K562 (cell line): ENCODE data around the gene LBH. TPM values are rescaled to one million over a fixed set of nuclear protein-coding genes. Genes with fewer than 3 reads are reported as not detected.

Experiments
- ATAC-seq: fragments of 200-7000 bp; cut with Tn5 transposase; 3 replicates; pipeline ENCODE4 v1.9.1; 2020; ENCODE audit warnings: moderate library complexity
- BruUV-seq: library from RNA; stranded (reverse); fragments of 400-500 nt; replicated peaks from 2 replicates; lab custom pipeline; 2021; lab: Mats Ljungman, UMichigan
- CTCF ChIA-PET: fragments of 300-600 bp; formaldehyde crosslinking; extraction: SDS; loops from one replicate; lab custom pipeline; 2021; ENCODE audit warnings: low intra/inter-chr PET ratio; lab: Yijun Ruan, JAX
- POLR2A ChIA-PET: fragments of 300-600, 350-650 bp; sonication (Branson Sonifier 250); formaldehyde crosslinking; extraction: SDS; loops from one replicate; lab custom pipeline; 2021; ENCODE audit warnings: antibody characterized with exemption, inconsistent platforms; lab: Yijun Ruan, JAX
- DNase-seq, 4 experiments: peaks; one replicate each; pipeline versions ENCODE4 v3.0.0 to v3.0.0-alpha.2; 2011 to 2018; ENCODE audit warnings: low spot score in 3 of 4, mixed read lengths in 3 of 4; ENCODE audit errors: extremely low read depth in 1 of 4
- FAIRE-seq: peaks from 2 replicates; lab custom pipeline; 2011; peaks lifted over from hg19 to GRCh38; lab: Jason Lieb, UNC
- H2AFZ ChIP-seq: 2 replicates; pipeline ENCODE4 v1.6.0; 2011; ENCODE audit warnings: low read depth, low read length, control low read depth, inconsistent platforms
- H3K27ac ChIP-seq: fragments of 200-600 bp; 3 replicates; pipeline ENCODE4 v1.8.0; 2011; ENCODE audit warnings: low read depth, mild to moderate bottlenecking, control low read depth, inconsistent platforms, low read length, moderate library complexity, mixed read lengths; ENCODE audit errors: extremely low read depth
- H3K27me3 ChIP-seq, 2 experiments: fragments of 300-600 bp in 1 of 2; 2 replicates in 1 of 2; 3 replicates in 1 of 2; pipeline versions ENCODE4 v1.6.0 to v1.8.0; 2011; ENCODE audit warnings: inconsistent platforms in 2 of 2, low read length in 2 of 2, mild to moderate bottlenecking in 1 of 2, mixed read lengths in 1 of 2, moderate library complexity in 1 of 2; ENCODE audit not compliant: control insufficient read depth in 2 of 2, insufficient read depth in 2 of 2
- H3K36me3 ChIP-seq: fragments of 300-600 bp; 3 replicates; pipeline ENCODE4 v1.8.0; 2011; ENCODE audit warnings: mild to moderate bottlenecking, low read length, inconsistent platforms; ENCODE audit not compliant: control insufficient read depth, insufficient read depth
- H3K4me1 ChIP-seq, 2 experiments: fragments of 200-600 bp in 1 of 2; replicated peaks in 1 of 2; 2 replicates in 1 of 2; 3 replicates in 1 of 2; pipeline versions ENCODE4 v1.5.1 to v1.8.0; 2011; ENCODE audit warnings: inconsistent platforms in 2 of 2, low read length in 2 of 2, mild to moderate bottlenecking in 1 of 2, mixed read lengths in 1 of 2, moderate library complexity in 1 of 2; ENCODE audit not compliant: control insufficient read depth in 2 of 2, insufficient read depth in 2 of 2
- H3K4me2 ChIP-seq: 2 replicates; pipeline ENCODE4 v1.6.1; 2011; ENCODE audit warnings: low read length, control low read depth, inconsistent platforms, mixed read lengths; ENCODE audit not compliant: insufficient read depth
- H3K4me3 ChIP-seq: fragments of 200-600 bp; sonication (generic), shearing (Covaris generic); 2 replicates; pipeline ENCODE4 v1.5.1; 2016; ENCODE audit warnings: control low read depth, inconsistent platforms
- H3K79me2 ChIP-seq: fragments of 200-600 bp; 3 replicates; pipeline ENCODE4 v1.8.0; 2011; ENCODE audit warnings: low read length, inconsistent platforms; ENCODE audit not compliant: control insufficient read depth, insufficient read depth
- H3K9ac ChIP-seq, 2 experiments: 2 replicates each; pipeline versions ENCODE4 v1.6.0 to v1.6.1; 2011; ENCODE audit warnings: low read depth in 2 of 2, low read length in 2 of 2, control low read depth in 1 of 2, inconsistent platforms in 1 of 2, mild to moderate bottlenecking in 1 of 2, mixed read lengths in 1 of 2; ENCODE audit not compliant: insufficient read depth in 1 of 2
- H3K9me1 ChIP-seq: one replicate; pipeline ENCODE4 v1.6.0; 2011; ENCODE audit warnings: inconsistent platforms, mild to moderate bottlenecking, low read length, moderate library complexity; ENCODE audit not compliant: control insufficient read depth, insufficient read depth
- H3K9me3 ChIP-seq: replicated peaks from 2 replicates; pipeline ENCODE4 v1.5.1; 2011; ENCODE audit warnings: low read depth, low read length, inconsistent platforms; ENCODE audit not compliant: control insufficient read depth, insufficient read depth
- H4K20me1 ChIP-seq: replicated peaks from 2 replicates; pipeline ENCODE4 v1.6.1; 2011; ENCODE audit warnings: low read length, inconsistent platforms, mixed read lengths; ENCODE audit not compliant: control insufficient read depth, insufficient read depth
- E2F4 ChIP-seq: sonication (generic); formaldehyde crosslinking; IDR thresholded peaks from 2 replicates; pipeline ENCODE4 v1.8.0; 2022; ENCODE audit warnings: mild to moderate bottlenecking, low read depth, missing genetic modification reagents
- FOXJ3 ChIP-seq: sonication (generic); formaldehyde crosslinking; IDR thresholded peaks from 2 replicates; pipeline ENCODE4 v1.4.0; 2020; ENCODE audit warnings: mild to moderate bottlenecking, missing genetic modification reagents
- HDAC2 ChIP-seq: fragments of 450-650 bp; IDR thresholded peaks from 2 replicates; pipeline ENCODE4 v1.6.1; 2016; ENCODE audit warnings: mild to moderate bottlenecking
- MXI1 ChIP-seq: IDR thresholded peaks from 2 replicates; pipeline ENCODE4 v1.6.1; 2011; ENCODE audit warnings: low read depth, mild to moderate bottlenecking, improper control_type of control experiment, low read length
- MYC ChIP-seq, 2 experiments: fragments of 250-450 bp in 1 of 2; sonication (Bioruptor Pico) in 1 of 2; IDR thresholded peaks; 2 replicates each; pipeline versions ENCODE4 v1.5.1 to v1.6.1; 2012 to 2021; ENCODE audit warnings: low read depth in 2 of 2, borderline replicate concordance in 1 of 2, improper control_type of control experiment in 1 of 2, low read length in 1 of 2, mild to moderate bottlenecking in 1 of 2, moderate library complexity in 1 of 2
- NFATC3 ChIP-seq: fragments of 450-650 bp; IDR thresholded peaks from 2 replicates; pipeline ENCODE4 v1.6.1; 2017; ENCODE audit warnings: mild to moderate bottlenecking
- PREB ChIP-seq: sonication (generic); formaldehyde crosslinking; IDR thresholded peaks from 2 replicates; pipeline ENCODE4 v1.8.1; 2023; ENCODE audit warnings: mild to moderate bottlenecking, missing genetic modification reagents
- PTTG1 ChIP-seq: fragments of 450-650 bp; IDR thresholded peaks from 2 replicates; pipeline ENCODE4 v1.6.1; 2016; ENCODE audit warnings: low read depth, mild to moderate bottlenecking, missing genetic modification characterization, missing compliant biosample characterization
- TBL1XR1 ChIP-seq, 2 experiments: IDR thresholded peaks; 2 replicates each; pipeline ENCODE4 v1.6.1; 2012; ENCODE audit warnings: improper control_type of control experiment in 2 of 2, low read length in 2 of 2, mild to moderate bottlenecking in 1 of 2
- TRIM25 ChIP-seq: fragments of 450-650 bp; IDR thresholded peaks from 2 replicates; pipeline ENCODE4 v1.7.0; 2016; ENCODE audit warnings: borderline replicate concordance
- UBTF ChIP-seq, 2 experiments: IDR thresholded peaks; 2 replicates each; pipeline ENCODE4 v1.6.1; 2012; ENCODE audit warnings: improper control_type of control experiment in 2 of 2, low read depth in 2 of 2, low read length in 2 of 2, borderline replicate concordance in 1 of 2
- XRCC3 ChIP-seq: fragments of 450-650 bp; IDR thresholded peaks from 2 replicates; pipeline ENCODE4 v1.6.1; 2017; ENCODE audit warnings: mild to moderate bottlenecking, moderate library complexity
- ZBTB12 ChIP-seq: fragments of 250-450 bp; sonication (Bioruptor Pico); IDR thresholded peaks from 2 replicates; pipeline ENCODE4 v1.4.0; 2020
- ZC3H11A ChIP-seq: IDR thresholded peaks from 2 replicates; pipeline ENCODE4 v1.6.1; 2012; ENCODE audit warnings: low read depth, low read length, improper control_type of control experiment
- WGBS: fragments of 100-300 bp; shearing (Covaris generic); methylation state at CpG from one replicate; pipeline ENCODE4 v1.1.6; 2016; ENCODE audit warnings: low coverage, mixed read lengths; ENCODE audit not compliant: insufficient coverage; ENCODE audit errors: missing lambda C conversion rate; 5-methylcytosine and 5-hydroxymethylcytosine counted together
- in situ Hi-C: fragments of 300-500 bp; cut with MboI; formaldehyde crosslinking; loops from 4 replicates; pipeline ENCODE4 v1.15.0; 2018; ENCODE audit warnings: inconsistent platforms, mixed read lengths
- intact Hi-C: fragments of 100-400 bp; cut with micrococcal nuclease; formaldehyde crosslinking; loops from 2 replicates; pipeline ENCODE4 v1.14.2; 2022
- polyA plus RNA-seq, 8 experiments: library from polyadenylated mRNA; depleted of rRNA in 4 of 8; stranded (reverse) in 5 of 8; unstranded in 3 of 8; fragments of >200 nt; fragmentation: Nextera tagmentation in 2 of 8; fragmentation: Illumina TruSeq in 1 of 8; extraction: Ambion mirVana in 2 of 8; extraction: Trizol in 1 of 8; gene quantifications; 2 replicates each; pipeline versions ENCODE4 v1.2.1 to v1.2.3, GENCODE V29; 2011 to 2014; ENCODE audit warnings: inconsistent platforms in 1 of 8, missing spikeins in 1 of 8
- total RNA-seq, 7 experiments: library from RNA; depleted of rRNA in 6 of 7; stranded (reverse); fragments of >200 nt in 6 of 7; fragmentation: Illumina TruSeq in 2 of 7; extraction: Trizol in 2 of 7; gene quantifications; 2 replicates each; pipeline versions ENCODE4 v1.2.1 to v1.2.3, GENCODE V29; 2011 to 2021; ENCODE audit warnings: low replicate concordance in 1 of 7

LBH gene
- total and polyA plus RNA-seq, 9 of the 15 experiments (the other 6 are each of a cell fraction or from before 2014, with no cell fraction given) = 3.1 to 13.4 (median 7.4) TPM

GRCh38 chr2:30232801-30233130 lies 1.4 kb downstream of the LBH start:
- Histone ChIP-seq H3K4me1 (peaks cover 23 to 33% of the 10 kb centered on the region in 2 experiments; a peak in 4 of 5 replicates), H3K9me1 (no peaks in the 10 kb centered on the region), H3K27me3 (no peaks in the 10 kb centered on the region), H3K9me3 (no peaks in the 10 kb centered on the region), H2AFZ (peak overlapping the region; percentile 89), H3K27ac (peak overlapping the region; percentile 57; the same call in 2 of the 3 replicates), H3K4me3 (peak overlapping the region; percentile 61), H3K4me2 (peak overlapping the region; percentile 81), H3K79me2 (peaks cover 10% of the 10 kb centered on the region), H3K36me3 (peaks cover 7% of the 10 kb centered on the region; the same call in 2 of the 3 replicates), H4K20me1 (peaks cover 12% of the 10 kb centered on the region; the same call in 1 of the 2 replicates), H3K9ac (peak overlapping the region; percentile 68 to 96)
- FAIRE-seq (no peak), ATAC-seq (peak; percentile 4), DNase-seq (no peak)
- intact Hi-C loops = loop anchor here (10.0 kb wide), 1 partner anchor 212 kb away; the partner anchor contains the start of gene LCLAT1
- in situ Hi-C loops = no loop called here
- 8% methylated on average over 8 of the region's 8 CpGs for WGBS
- ChIA-PET CTCF (interaction anchor here (0.6 kb wide), 1 partner anchor 9 kb away, joined by 3 read pairs; no protein-coding TSS in a partner anchor), POLR2A (interaction anchor here (0.7 to 1.6 kb wide), 11 partner anchors 8 to 214 kb away, joined by 3 to 10 read pairs (median 3); partner anchors contain the start of gene LCLAT1)
- BruUV-seq = no TSS peak
- TF ChIP-seq FOXJ3 (no peak), TBL1XR1 (IDR thresholded peaks at IDR 0.05; ENCODE audit: low read length in 2 of 2) (no peak), ZBTB12 (CRISPR knock-in tag) (no peak), HDAC2 (no peak), XRCC3 (no peak), MYC (IDR thresholded peaks at IDR 0.05; ENCODE audit: low read depth, low read length) (no peak), MYC (CRISPR knock-in tag; IDR thresholded peaks at IDR 0.05; ENCODE audit: borderline replicate concordance, low read depth) (no peak), PREB (CRISPR knock-in tag) (no peak), TRIM25 (no peak), ZC3H11A (no peak), NFATC3 (no peak), PTTG1 (tag) (no peak), UBTF (IDR thresholded peaks at IDR 0.05; ENCODE audit: borderline replicate concordance in 1 of 2, low read depth in 2 of 2, low read length in 2 of 2) (0 out of 4 replicates have a peak, but pooled peaks of 1 of the 2 experiments have one; percentile 28), MXI1 (no peak), E2F4 (CRISPR knock-in tag) (no peak)
